ENCODE results near the gene SNX21.
"Not testable (repeated sequence)": the region's sequence is repeated elsewhere in the genome, so short reads cannot be mapped to it uniquely, and the experiment has no call there.

SNX21 gene

GRCh38 chr20:45851501-45851900 is 17.9 kb downstream of the SNX21 start:
- no peak for DNase-seq

GRCh38 chr20:45852326-45852725 is 18.7 kb downstream of the SNX21 start:
- DNase-seq, result no peak

- DNase-seq, result no peak
These were observed 19.9 kb downstream of the SNX21 start for GRCh38 chr20:45853484-45853883.

- DNase-seq, result peak; percentile 91 to 97
These were observed 23.7 kb downstream of the SNX21 start, which contains the start of the genes ACOT8 and ZSWIM3 for GRCh38 chr20:45857114-45857881. Gene ACOT8, minus strand, starts transcription at chr20:45857392. Its CDS starts 77 bp downstream, at chr20:45857315. Gene ZSWIM3, plus strand, starts transcription at chr20:45857614. Its CDS starts 212 bp downstream, at chr20:45857826.

- no peak for DNase-seq
These were observed 24.2 kb downstream of the SNX21 start for GRCh38 chr20:45857882-45858216.

GRCh38 chr20:45859916-45860315 is 26.3 kb downstream of the SNX21 start:
- DNase-seq, result no peak

- DNase-seq, result no peak
These were observed 27.1 kb downstream of the SNX21 start for GRCh38 chr20:45860560-45861220.

- DNase-seq, result no peak
These were observed 27.8 kb downstream of the SNX21 start for GRCh38 chr20:45861221-45862075.

- DNase-seq, result no peak
These were observed 30.2 kb downstream of the SNX21 start for GRCh38 chr20:45863543-45864470.

GRCh38 chr20:45866454-45866853 is 32.9 kb downstream of the SNX21 start:
- no peak for DNase-seq

- DNase-seq, result no peak
These were observed 33.7 kb downstream of the SNX21 start for GRCh38 chr20:45867136-45867818.

- no peak for DNase-seq
These were observed 34.2 kb downstream of the SNX21 start for GRCh38 chr20:45867819-45868176.

- no peak for DNase-seq
These were observed 39.0 kb downstream of the SNX21 start for GRCh38 chr20:45872626-45873025.

- DNase-seq, result no peak
These were observed 40.0 kb downstream of the SNX21 start for GRCh38 chr20:45873409-45874103.

GRCh38 chr20:45874104-45874481 is 40.5 kb downstream of the SNX21 start:
- not testable (repeated sequence) for DNase-seq

GRCh38 chr20:45874576-45874975 is 41.0 kb downstream of the SNX21 start:
- DNase-seq, result no peak

- DNase-seq, result no peak
These were observed 44.6 kb downstream of the SNX21 start for GRCh38 chr20:45878076-45878761.

- DNase-seq, result peak; percentile 96 to 99
These were observed 47.6 kb downstream of the SNX21 start, which contains the start of gene ZSWIM1 for GRCh38 chr20:45880988-45881788. Gene ZSWIM1, plus strand, starts transcription at chr20:45881227. Its CDS starts 1,366 bp downstream, at chr20:45882593.

GRCh38 chr20:45882469-45883099 is 49.0 kb downstream of the SNX21 start:
- DNase-seq, result no peak
